H9 (cell line): ENCODE measurements around the gene CTNNA3. TPM values are rescaled to one million over a fixed set of nuclear protein-coding genes. Genes with fewer than 3 reads are reported as not detected.

Experiments used
- DNase-seq: peaks from one replicate; pipeline ENCODE4 v3.0.0-alpha.2; 2017
- H2AFZ ChIP-seq: one replicate; pipeline ENCODE4 v1.6.1; 2013; ENCODE audit warnings: mild to moderate bottlenecking, low read length, control low read depth, moderate library complexity
- H2AK5ac ChIP-seq: 2 replicates; pipeline ENCODE4 v1.6.1; 2013; ENCODE audit warnings: low read length, control low read depth, mixed read lengths; ENCODE audit not compliant: insufficient read length
- H2BK120ac ChIP-seq: one replicate; pipeline ENCODE4 v1.6.1; 2013; ENCODE audit warnings: low read depth, mild to moderate bottlenecking, low read length, control low read depth, inconsistent platforms; ENCODE audit not compliant: poor library complexity, severe bottlenecking
- H2BK12ac ChIP-seq: 2 replicates; pipeline ENCODE4 v1.6.1; 2013; ENCODE audit warnings: low read length, control low read depth, mixed read lengths, low read depth; ENCODE audit not compliant: insufficient read length
- H2BK15ac ChIP-seq: 2 replicates; pipeline ENCODE4 v1.6.1; 2013; ENCODE audit warnings: low read depth, low read length, control low read depth
- H2BK20ac ChIP-seq: one replicate; pipeline ENCODE4 v1.6.1; 2013; ENCODE audit warnings: low read depth, mild to moderate bottlenecking, low read length, control low read depth, inconsistent platforms; ENCODE audit not compliant: poor library complexity, severe bottlenecking
- H2BK5ac ChIP-seq: 2 replicates; pipeline ENCODE4 v1.6.1; 2013; ENCODE audit warnings: low read length, control low read depth, mixed read lengths; ENCODE audit not compliant: insufficient read length
- H3K14ac ChIP-seq: 2 replicates; pipeline ENCODE4 v1.6.1; 2013; ENCODE audit warnings: low read length, control low read depth; ENCODE audit not compliant: insufficient read depth
- H3K18ac ChIP-seq: 2 replicates; pipeline ENCODE4 v1.6.1; 2013; ENCODE audit warnings: low read depth, mild to moderate bottlenecking, mixed read lengths, low read length, control low read depth; ENCODE audit not compliant: insufficient read length
- H3K23ac ChIP-seq: 2 replicates; pipeline ENCODE4 v1.6.1; 2013; ENCODE audit warnings: low read length, control low read depth, mixed read lengths, low read depth; ENCODE audit not compliant: insufficient read length
- H3K23me2 ChIP-seq: 2 replicates; pipeline ENCODE4 v1.6.1; 2013; ENCODE audit warnings: low read depth, mild to moderate bottlenecking, mixed read lengths, low read length, control low read depth; ENCODE audit not compliant: insufficient read length, poor library complexity, severe bottlenecking
- H3K27ac ChIP-seq: 2 replicates; pipeline ENCODE4 v1.5.1; 2013; ENCODE audit warnings: low read length, control low read depth, mixed read lengths, low read depth; ENCODE audit not compliant: insufficient read length
- H3K27me3 ChIP-seq: 2 replicates; pipeline ENCODE4 v1.6.1; 2013; ENCODE audit warnings: low read length, control low read depth, inconsistent platforms; ENCODE audit not compliant: insufficient read depth
- H3K4ac ChIP-seq: 2 replicates; pipeline ENCODE4 v1.6.1; 2013; ENCODE audit warnings: low read depth, mild to moderate bottlenecking, control low read depth, inconsistent platforms, low read length, moderate library complexity
- H3K4me1 ChIP-seq: 2 replicates; pipeline ENCODE4 v1.6.1; 2013; ENCODE audit warnings: low read length, control low read depth, inconsistent platforms; ENCODE audit not compliant: insufficient read depth
- H3K4me2 ChIP-seq: 2 replicates; pipeline ENCODE4 v1.6.1; 2013; ENCODE audit warnings: low read length, control low read depth, mixed read lengths; ENCODE audit not compliant: insufficient read length, insufficient read depth
- H3K56ac ChIP-seq: 2 replicates; pipeline ENCODE4 v1.6.1; 2013; ENCODE audit warnings: low read depth, mild to moderate bottlenecking, mixed read lengths, low read length, control low read depth; ENCODE audit not compliant: insufficient read length
- H3K79me1 ChIP-seq: 2 replicates; pipeline ENCODE4 v1.6.1; 2013; ENCODE audit warnings: low read depth, mild to moderate bottlenecking, moderate library complexity, low read length, control low read depth, inconsistent platforms; ENCODE audit not compliant: insufficient read depth, poor library complexity, severe bottlenecking
- H3K79me2 ChIP-seq: 2 replicates; pipeline ENCODE4 v1.6.1; 2013; ENCODE audit warnings: low read length, control low read depth, inconsistent platforms; ENCODE audit not compliant: insufficient read depth
- H3K9ac ChIP-seq: 2 replicates; pipeline ENCODE4 v1.6.1; 2013; ENCODE audit warnings: low read length, control low read depth, mixed read lengths; ENCODE audit not compliant: insufficient read length; ENCODE audit errors: extremely low read depth
- H3K9me3 ChIP-seq: one replicate; pipeline ENCODE4 v1.6.1; 2013; ENCODE audit warnings: low read depth, low read length, inconsistent platforms; ENCODE audit not compliant: control insufficient read depth
- H3T11ph ChIP-seq: one replicate; pipeline ENCODE4 v1.6.1; 2013; ENCODE audit warnings: mild to moderate bottlenecking, low read length, control low read depth, inconsistent platforms
- H4K20me1 ChIP-seq: one replicate; pipeline ENCODE4 v1.6.1; 2013; ENCODE audit not compliant: control insufficient read depth, insufficient read length, insufficient read depth
- H4K5ac ChIP-seq: 2 replicates; pipeline ENCODE4 v1.6.1; 2013; ENCODE audit warnings: low read depth, mild to moderate bottlenecking, mixed read lengths, low read length, control low read depth; ENCODE audit not compliant: insufficient read length
- H4K8ac ChIP-seq: replicated peaks from 2 replicates; pipeline ENCODE4 v1.6.1; 2013; ENCODE audit warnings: low read length, control low read depth, mixed read lengths, low read depth; ENCODE audit not compliant: insufficient read length
- H4K91ac ChIP-seq: 2 replicates; pipeline ENCODE4 v1.6.1; 2013; ENCODE audit warnings: low read depth, mild to moderate bottlenecking, moderate library complexity, mixed read lengths, low read length, control low read depth; ENCODE audit not compliant: insufficient read length
- H3K27ac Mint-ChIP-seq, 3 experiments: 2 replicates in 2 of 3; 3 replicates in 1 of 3; pipeline ENCODE4 v1.8.0; 2020 to 2021; ENCODE audit warnings: mixed read lengths in 3 of 3, mild to moderate bottlenecking in 1 of 3, moderate library complexity in 1 of 3
- H3K27me3 Mint-ChIP-seq: 2 replicates; pipeline ENCODE4 v1.8.0; 2021; ENCODE audit warnings: low read depth, mild to moderate bottlenecking, moderate library complexity, mixed read lengths
- H3K36me3 Mint-ChIP-seq, 3 experiments: 2 replicates in 2 of 3; 3 replicates in 1 of 3; pipeline ENCODE4 v1.8.0; 2020 to 2021; ENCODE audit warnings: low read depth in 3 of 3, mixed read lengths in 3 of 3; ENCODE audit not compliant: insufficient read depth in 1 of 3
- H3K4me1 Mint-ChIP-seq, 2 experiments: 2 replicates each; pipeline ENCODE4 v1.8.0; 2020; ENCODE audit warnings: mixed read lengths in 2 of 2
- H3K4me3 Mint-ChIP-seq, 2 experiments: 2 replicates in 1 of 2; 3 replicates in 1 of 2; pipeline ENCODE4 v1.8.0; 2020 to 2021; ENCODE audit warnings: mild to moderate bottlenecking in 2 of 2, mixed read lengths in 2 of 2, moderate library complexity in 1 of 2
- H3K9me3 Mint-ChIP-seq, 2 experiments: 2 replicates in 1 of 2; 3 replicates in 1 of 2; pipeline ENCODE4 v1.8.0; 2020; ENCODE audit warnings: mild to moderate bottlenecking in 2 of 2, mixed read lengths in 2 of 2, moderate library complexity in 1 of 2
- CTCF ChIP-seq: fragments of 200-600 bp; sonication (generic); conservative IDR thresholded peaks from 3 replicates; pipeline ENCODE4 v1.8.0; 2021; ENCODE audit warnings: antibody characterized with exemption, mild to moderate bottlenecking
- WGBS: extraction: QIAGEN DNeasy Blood & Tissue Kit; methylation state at CpG from one replicate; pipeline ENCODE4 v1.1.7; 2013; ENCODE audit warnings: missing lambda C conversion rate, low lambda C conversion rate, mixed read lengths; ENCODE audit not compliant: insufficient read length; ENCODE audit errors: extremely low coverage; 5-methylcytosine and 5-hydroxymethylcytosine counted together
- total RNA-seq: library from RNA; stranded (reverse); gene quantifications from 2 replicates; pipeline ENCODE4 v1.2.1, GENCODE V29; 2021

Gene CTNNA3
- total RNA-seq, 1 experiment from 2014 or later, result 3.3 TPM

GRCh38 chr10:67011480-67011879 is 684.5 kb downstream of the CTNNA3 start:
- H3K14ac ChIP-seq, result no peak overlapping the region
- H3K4me1 Mint-ChIP-seq, result no peaks in the 10 kb centered on the region
- H3K79me2 ChIP-seq, result no peaks in the 10 kb centered on the region
- H2AFZ ChIP-seq, result no peak overlapping the region
- H3K27me3 ChIP-seq, result no peaks in the 10 kb centered on the region
- no peak overlapping the region for H3K9ac ChIP-seq
- no peak overlapping the region for H2BK120ac ChIP-seq
- no peak overlapping the region for H4K8ac ChIP-seq
- H3K79me1 ChIP-seq, result no peaks in the 10 kb centered on the region
- H3K36me3 Mint-ChIP-seq, result no peaks in the 10 kb centered on the region
- no peak overlapping the region for H3K4me3 Mint-ChIP-seq
- H3K27me3 Mint-ChIP-seq, result no peaks in the 10 kb centered on the region
- no peak overlapping the region for H3K18ac ChIP-seq
- H3K4ac ChIP-seq, result no peak overlapping the region
- no peaks in the 10 kb centered on the region for H3K23me2 ChIP-seq
- H2BK5ac ChIP-seq, result no peak overlapping the region
- no peak overlapping the region for H3K27ac ChIP-seq
- H4K5ac ChIP-seq, result no peak overlapping the region
- H3K56ac ChIP-seq, result no peak overlapping the region
- no peak overlapping the region for H3K4me2 ChIP-seq
- H2BK12ac ChIP-seq, result no peak overlapping the region
- no peak overlapping the region for H2AK5ac ChIP-seq
- H3K23ac ChIP-seq, result no peak overlapping the region
- no peaks in the 10 kb centered on the region for H3K9me3 Mint-ChIP-seq
- no peak overlapping the region for H2BK15ac ChIP-seq
- TF ChIP-seq CTCF, result no peak
- H3K27ac Mint-ChIP-seq, result no peak overlapping the region
- no peak for DNase-seq
- no peak overlapping the region for H2BK20ac ChIP-seq
- no peaks in the 10 kb centered on the region for H3K9me3 ChIP-seq
- no peaks in the 10 kb centered on the region for H4K20me1 ChIP-seq
- H4K91ac ChIP-seq, result no peak overlapping the region
- WGBS, result no CpG with 5 or more reads among the region's 1 CpG
- no peaks in the 10 kb centered on the region for H3K4me1 ChIP-seq
- H3T11ph ChIP-seq, result no peak overlapping the region
